ENCODE results near the gene MLX.
"Not testable (repeated sequence)": the region's sequence is repeated elsewhere in the genome, so short reads cannot be mapped to it uniquely, and the experiment has no call there.

Gene MLX

GRCh38 chr17:42554250-42555121, 12.4 kb upstream of the MLX start:
- DNase-seq, result peak in 57 of 58 donors; percentile 27 to 92 (median 78)

DNA sequence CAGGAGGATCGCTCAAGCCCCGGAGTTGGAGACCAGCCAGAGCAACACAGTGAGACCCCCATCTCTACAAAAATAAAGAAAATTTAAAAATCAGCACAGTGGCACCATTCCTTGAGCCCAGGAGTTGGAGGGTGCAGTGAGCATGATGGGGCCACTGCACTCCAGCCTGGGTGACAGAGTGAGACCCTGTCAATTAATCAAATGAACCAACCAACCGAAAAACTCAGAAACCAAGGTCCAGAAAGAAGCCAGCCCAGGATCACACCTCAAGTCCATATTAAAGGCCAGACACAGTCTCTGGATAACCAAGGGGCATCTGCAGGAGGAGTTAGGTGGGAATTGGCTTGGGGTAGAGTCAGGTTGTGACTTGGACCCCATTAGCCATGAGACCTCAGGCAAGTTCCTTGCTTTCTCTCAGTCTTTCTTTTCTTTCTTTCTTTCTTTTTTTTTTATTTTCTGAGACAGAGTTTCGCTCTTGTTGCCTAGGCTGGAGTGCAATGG, 11.7 kb upstream of the MLX start:
- no peak for DNase-seq

DNA sequence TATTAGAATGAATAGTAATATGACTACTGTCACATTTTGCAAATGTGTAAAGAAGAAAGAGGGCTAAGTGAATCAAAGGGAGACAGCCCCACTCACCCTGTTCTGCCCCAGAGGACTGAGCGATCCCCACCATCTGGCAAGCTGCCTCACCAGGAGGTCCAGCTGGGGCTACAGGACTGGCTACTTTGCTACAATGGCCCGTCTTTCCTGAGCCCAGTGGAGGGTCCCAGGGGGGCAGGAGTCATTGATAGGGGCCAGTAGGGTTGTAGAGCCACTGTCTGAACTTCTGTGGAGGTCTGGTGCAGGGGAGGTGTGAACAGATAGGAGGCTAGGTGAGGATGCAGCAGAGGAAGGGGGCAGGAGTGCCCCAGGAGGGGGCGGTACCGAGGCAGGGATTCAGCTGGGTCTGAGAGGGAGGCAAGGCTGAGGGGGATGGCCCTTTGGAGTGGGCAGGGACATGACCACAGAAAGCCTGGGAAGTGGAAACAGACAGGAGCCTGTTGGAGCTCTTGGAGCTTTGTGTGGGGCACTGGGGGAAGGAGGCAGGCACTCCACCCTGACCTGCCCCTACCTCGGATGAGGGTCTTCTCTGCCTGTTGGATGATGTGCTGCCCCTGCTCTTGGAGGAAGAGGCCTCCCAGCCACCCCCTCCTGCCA, 10.8 kb upstream of the MLX start:
- not testable (repeated sequence) for DNase-seq

GRCh38 chr17:42559075-42559474, 7.8 kb upstream of the MLX start:
- no peak for DNase-seq

GRCh38 chr17:42560246-42560645, 6.7 kb upstream of the MLX start:
- DNase-seq, result no peak

DNA sequence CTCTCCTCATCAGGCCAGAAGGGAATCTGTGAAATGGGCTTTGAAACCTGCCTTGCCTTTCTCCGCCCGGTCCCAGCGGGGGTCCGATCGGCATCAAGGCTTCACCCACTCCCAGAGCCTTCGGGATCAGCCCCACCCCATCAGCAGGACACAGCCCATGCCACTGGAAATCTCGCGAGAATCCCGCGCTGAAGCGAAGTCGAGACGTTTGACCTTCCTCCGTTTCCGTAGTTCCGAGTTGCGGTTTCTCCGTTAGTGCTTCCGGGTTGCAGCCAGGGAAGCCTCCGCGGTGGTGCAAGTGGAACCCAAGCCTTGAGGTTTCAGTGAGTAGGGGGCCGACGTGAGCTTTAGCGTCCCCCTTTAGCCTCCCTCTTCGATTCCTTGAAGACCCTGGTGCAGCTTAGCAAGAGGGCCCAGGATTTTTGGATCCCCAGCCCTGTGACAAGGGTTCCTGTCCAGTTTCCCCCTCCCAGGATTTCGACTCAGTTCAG, 5.0 kb upstream of the MLX start, which contains the start of gene COASY:
Gene COASY, plus strand, starts transcription at position 252 of the 491 bp plus-strand sequence. CDS start 475 bp downstream, outside the sequence.
- DNase-seq, result peak; percentile 33 to 96 (median 89)

DNA sequence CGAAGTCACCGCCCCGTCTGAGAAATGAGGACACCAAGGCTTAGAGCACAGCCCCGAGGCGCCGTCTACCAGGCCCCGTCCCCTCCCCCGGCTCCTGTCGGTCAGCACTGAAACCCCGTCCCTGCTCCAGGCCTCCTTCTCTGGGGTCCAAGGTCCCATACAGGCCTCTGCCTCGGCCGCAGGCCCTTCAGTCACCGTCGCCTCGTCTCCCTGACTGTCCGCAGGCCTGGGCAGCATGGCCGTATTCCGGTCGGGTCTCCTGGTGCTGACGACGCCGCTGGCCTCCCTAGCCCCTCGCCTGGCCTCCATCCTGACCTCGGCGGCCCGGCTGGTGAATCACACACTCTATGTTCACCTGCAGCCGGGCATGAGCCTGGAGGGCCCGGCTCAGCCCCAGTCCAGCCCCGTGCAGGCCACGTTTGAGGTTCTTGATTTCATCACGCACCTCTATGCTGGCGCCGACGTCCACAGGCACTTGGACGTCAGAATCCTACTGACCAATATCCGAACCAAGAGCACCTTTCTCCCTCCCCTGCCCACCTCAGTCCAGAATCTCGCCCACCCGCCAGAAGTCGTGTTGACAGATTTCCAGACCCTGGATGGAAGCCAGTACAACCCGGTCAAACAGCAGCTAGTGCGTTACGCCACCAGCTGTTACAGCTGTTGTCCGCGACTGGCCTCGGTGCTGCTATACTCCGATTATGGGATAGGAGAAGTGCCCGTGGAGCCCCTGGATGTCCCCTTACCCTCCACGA, 4.3 kb upstream of the MLX start:
- peak in 3 of 58 donors; percentile 48 to 69 (median 57) for DNase-seq

DNA sequence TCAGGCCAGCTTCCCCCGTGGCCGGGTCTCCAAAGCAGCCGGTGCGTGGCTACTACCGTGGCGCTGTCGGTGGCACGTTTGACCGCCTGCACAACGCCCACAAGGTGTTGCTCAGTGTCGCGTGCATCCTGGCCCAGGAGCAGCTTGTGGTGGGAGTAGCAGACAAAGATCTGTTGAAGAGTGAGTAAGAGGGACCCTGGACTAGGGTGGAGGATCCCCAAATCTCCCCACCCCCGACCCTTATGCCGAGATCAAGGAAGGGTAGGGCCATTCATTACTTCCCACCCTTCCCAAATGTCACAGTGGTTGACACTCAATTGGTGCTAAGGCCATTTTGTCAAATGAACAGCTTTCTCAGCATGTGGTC, 3.8 kb upstream of the MLX start:
- no peak for DNase-seq

GRCh38 chr17:42563543-42563942, 3.4 kb upstream of the MLX start:
- DNase-seq, result no peak

- DNase-seq, result no peak
These were observed 3.0 kb upstream of the MLX start for GRCh38 chr17:42563950-42564349.

DNA sequence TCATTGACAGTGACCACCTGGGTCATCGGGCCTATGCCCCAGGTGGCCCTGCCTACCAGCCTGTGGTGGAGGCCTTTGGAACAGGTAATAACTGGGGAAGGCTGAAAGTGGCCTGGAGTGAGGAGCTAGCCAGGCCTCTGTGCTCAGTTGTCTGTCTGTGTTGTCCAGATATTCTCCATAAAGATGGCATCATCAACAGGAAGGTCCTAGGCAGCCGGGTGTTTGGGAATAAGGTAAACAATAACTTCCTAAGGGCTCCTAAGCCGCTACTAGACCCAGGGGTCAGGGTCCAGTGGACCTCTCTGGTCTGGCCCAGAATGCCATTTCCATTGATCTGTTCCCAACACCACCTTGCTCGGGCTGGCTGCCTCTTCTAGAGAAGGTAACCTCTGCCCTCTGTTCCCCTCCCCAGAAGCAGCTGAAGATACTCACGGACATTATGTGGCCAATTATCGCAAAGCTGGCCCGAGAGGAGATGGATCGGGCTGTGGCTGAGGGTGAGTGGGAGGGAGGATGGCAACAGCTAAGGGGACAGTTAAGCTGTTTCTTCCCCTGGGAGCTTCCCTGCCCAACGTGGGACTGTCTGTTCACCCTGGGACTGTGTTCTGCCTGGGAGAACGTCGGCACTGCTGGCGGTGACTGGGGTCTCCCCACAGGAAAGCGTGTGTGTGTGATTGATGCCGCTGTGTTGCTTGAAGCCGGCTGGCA, 1.9 kb upstream of the MLX start:
- no peak for DNase-seq

GRCh38 chr17:42565523-42566214, 1.2 kb upstream of the MLX start:
- DNase-seq, result no peak

GRCh38 chr17:42566215-42566882, 551 bp upstream of the MLX start:
- peak in 1 of 58 donors; percentile 55 for DNase-seq

DNA sequence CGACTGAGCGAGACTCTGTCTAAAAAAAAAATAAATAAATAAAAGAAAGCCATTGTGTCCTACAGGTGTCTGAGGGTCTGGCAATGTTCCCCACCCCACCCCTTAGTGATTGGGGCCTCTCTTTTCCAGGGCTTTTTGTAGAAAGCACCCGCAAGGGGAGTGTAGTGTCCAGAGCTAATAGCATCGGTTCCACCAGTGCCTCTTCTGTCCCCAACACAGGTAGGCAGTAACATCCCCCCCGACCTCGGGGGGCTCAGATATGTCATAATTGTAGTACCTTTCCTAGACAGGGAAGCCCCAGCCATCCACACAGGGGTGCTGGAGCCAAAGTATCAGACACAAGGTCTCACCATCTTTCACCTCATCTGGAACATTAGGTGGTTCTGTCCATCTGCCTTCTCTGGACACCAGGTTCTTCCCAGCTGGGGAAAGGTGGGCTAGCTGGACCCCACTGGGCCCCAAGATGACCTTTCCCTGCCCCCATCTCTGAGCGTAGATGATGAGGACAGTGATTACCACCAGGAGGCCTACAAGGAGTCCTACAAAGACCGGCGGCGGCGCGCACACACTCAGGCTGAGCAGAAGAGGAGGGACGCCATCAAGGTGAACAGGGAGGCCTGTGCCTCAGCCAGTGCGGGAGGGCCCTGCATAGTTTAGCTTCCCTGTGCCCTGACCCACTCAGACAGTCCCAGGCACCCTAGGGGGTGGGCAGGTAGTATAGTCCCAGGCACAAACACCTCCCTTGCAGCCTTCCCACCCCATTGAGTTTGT, 1.6 kb downstream of the MLX start:
- no peak for DNase-seq

- DNase-seq, result no peak
These were observed 4.7 kb downstream of the MLX start for GRCh38 chr17:42571435-42572225.

- DNase-seq, result no peak
These were observed 6.2 kb downstream of the MLX start for GRCh38 chr17:42573095-42573494.

- no peak for DNase-seq
These were observed 7.6 kb downstream of the MLX start for GRCh38 chr17:42574463-42574862.

DNA sequence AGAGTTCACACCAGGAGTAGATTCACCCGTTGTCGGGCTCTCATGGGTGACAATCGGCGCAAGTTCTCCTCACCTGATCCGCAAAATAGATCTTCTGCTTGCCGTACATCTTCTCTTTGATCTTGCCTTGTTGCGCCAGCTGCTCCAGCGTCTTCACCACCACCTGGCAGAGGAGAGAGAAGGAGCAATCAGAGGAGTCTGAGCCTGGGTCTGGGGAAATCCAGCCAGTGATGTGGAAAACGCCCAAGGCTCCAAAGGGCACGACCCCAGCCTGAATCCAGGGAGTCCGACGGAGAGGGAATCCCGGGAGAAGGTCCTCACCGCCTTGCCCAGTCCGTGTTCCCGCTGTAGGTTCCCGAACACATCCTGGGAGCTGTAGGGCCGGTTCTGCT, 10.2 kb downstream of the MLX start:
- no peak for DNase-seq

Data from anterior cingulate cortex (tissue), 58 donors.